ENCODE measurements around the gene PGC. TPM values are rescaled to one million over a fixed set of nuclear protein-coding genes. Genes with fewer than 3 reads are reported as not detected.
A peak's percentile ranks its signal among the peaks of the same experiment; 100 is the strongest.

The PGC gene
- total RNA-seq, 4 donors from 2014 or later: 1.5 TPM; not detected in 3

DNA sequence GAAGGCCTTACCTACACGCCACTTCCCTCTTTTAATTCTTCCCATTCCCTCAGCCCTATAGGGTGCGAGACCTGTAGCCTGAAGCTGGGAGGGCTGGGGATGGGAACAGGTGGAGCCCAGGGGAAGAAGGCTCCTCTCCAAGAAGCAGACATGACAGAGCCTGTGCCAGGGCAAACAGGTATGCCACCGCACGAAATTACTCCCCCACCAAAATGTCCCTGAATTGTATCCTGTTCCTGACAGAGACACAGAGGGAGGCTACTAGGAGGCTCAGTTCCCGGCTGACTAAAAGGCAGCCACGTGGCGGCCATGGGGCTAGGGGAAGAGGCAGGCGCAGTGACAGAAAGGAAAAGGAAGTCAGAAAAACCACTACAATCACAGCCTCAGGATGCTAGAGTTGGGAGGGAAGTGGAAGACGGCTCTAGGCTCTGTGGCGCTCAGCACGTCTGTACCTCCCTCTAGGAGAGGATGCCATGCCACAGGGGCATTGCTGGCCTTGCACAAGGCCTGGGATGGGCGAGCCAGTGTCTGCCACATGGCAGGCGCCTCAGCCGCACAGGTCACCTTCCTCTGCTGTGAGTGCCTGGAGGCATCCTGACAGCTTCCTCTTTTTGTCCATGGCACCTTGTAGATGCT is 39.5 kb downstream of the PGC start:
- no peak for DNase-seq
- Histone ChIP-seq H3K27ac (peak overlapping the region; percentile 66 to 87 (median 78)), H3K36me3 (no peaks in the 10 kb centered on the region), H3K4me1 (peaks cover 27 to 55% (median 37%) of the 10 kb centered on the region in 4 donors), H3K4me3 (no peak overlapping the region), H3K9me3 (no peaks in the 10 kb centered on the region), H3K27me3 (no peaks in the 10 kb centered on the region)
- 56 to 70% methylated on average over 10 to 14 of the region's 14 CpGs for WGBS, 2 donors (ENCODE audit: low coverage in 1 of 2)
- in situ Hi-C loops (cut with MboI; ENCODE audit: low pct_ligation_motif_present in 1 of 4, low pct_unique_long_range_greater_than_20kb in 1 of 4, low sequenced_read_pairs in 3 of 4): no loop called here
- intact Hi-C loops (cut with DNase I; ENCODE audit: low total_unique reads): no loop called here
- TF ChIP-seq POLR2AphosphoS5 (IDR thresholded peaks at IDR 0.05): no peak
- TF ChIP-seq, protein P1, sequence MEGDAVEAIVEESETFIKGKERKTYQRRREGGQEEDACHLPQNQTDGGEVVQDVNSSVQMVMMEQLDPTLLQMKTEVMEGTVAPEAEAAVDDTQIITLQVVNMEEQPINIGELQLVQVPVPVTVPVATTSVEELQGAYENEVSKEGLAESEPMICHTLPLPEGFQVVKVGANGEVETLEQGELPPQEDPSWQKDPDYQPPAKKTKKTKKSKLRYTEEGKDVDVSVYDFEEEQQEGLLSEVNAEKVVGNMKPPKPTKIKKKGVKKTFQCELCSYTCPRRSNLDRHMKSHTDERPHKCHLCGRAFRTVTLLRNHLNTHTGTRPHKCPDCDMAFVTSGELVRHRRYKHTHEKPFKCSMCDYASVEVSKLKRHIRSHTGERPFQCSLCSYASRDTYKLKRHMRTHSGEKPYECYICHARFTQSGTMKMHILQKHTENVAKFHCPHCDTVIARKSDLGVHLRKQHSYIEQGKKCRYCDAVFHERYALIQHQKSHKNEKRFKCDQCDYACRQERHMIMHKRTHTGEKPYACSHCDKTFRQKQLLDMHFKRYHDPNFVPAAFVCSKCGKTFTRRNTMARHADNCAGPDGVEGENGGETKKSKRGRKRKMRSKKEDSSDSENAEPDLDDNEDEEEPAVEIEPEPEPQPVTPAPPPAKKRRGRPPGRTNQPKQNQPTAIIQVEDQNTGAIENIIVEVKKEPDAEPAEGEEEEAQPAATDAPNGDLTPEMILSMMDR (IDR thresholded peaks at IDR 0.05): no peak
- no peak for TF ChIP-seq EP300 (IDR thresholded peaks at IDR 0.05; ENCODE audit: low read depth)
- no peak for TF ChIP-seq POLR2A (IDR thresholded peaks at IDR 0.05)

DNA sequence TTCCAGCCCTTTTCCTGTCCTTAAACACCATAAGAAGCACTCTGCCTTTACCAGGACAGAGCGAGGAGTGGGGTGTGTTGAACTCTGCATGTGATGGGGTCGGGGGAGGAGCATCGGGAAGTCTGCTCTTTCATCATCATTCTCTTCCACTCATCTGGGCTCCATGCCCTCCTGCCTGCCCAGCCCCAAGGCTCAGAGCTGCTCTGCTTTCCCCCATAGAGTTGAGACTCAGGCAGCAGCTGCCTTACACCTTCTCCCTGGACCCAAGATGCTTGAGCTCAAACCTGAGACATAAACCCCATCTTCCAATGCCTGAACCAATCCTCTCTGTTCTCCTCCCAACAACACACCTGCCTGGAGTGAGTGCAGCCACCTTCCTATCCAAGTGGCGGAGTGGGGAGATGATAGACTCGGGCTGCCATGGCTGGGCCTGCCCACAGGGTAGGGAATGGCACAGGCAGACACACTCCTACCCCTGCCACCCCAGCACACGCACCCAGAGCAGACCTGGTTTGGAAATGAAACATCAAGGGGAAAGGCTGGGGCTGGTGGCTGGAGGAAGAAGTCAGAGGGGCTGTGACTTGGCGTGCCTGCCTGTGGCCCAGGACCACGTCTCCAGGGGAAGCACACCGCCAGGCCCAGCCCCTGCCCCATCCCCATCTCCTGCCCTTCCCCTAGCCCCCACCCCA is 40.2 kb downstream of the PGC start:
- intact Hi-C loops (cut with DNase I; ENCODE audit: low total_unique reads) (loop anchor here (1.0 kb wide), 1 partner anchor 28 kb away; the partner anchor contains the start of gene TFEB), in situ Hi-C loops (cut with MboI; ENCODE audit: low pct_ligation_motif_present in 1 of 4, low pct_unique_long_range_greater_than_20kb in 1 of 4, low sequenced_read_pairs in 3 of 4) (no loop called here)
- no peaks in the 10 kb centered on the region for H3K27me3 ChIP-seq
- 68% methylated on average over 9 of the region's 9 CpGs; no CpG with 5 or more reads in 1 of the 2 donors for WGBS, 2 donors (ENCODE audit: low coverage in 1 of 2)
- no peak for TF ChIP-seq POLR2A (IDR thresholded peaks at IDR 0.05)
- TF ChIP-seq POLR2AphosphoS5 (IDR thresholded peaks at IDR 0.05): no peak
- no peak for TF ChIP-seq EP300 (IDR thresholded peaks at IDR 0.05; ENCODE audit: low read depth)
- TF ChIP-seq, protein P1 (IDR thresholded peaks at IDR 0.05): no peak
- H3K36me3 ChIP-seq: no peaks in the 10 kb centered on the region
- no peak for DNase-seq
- peak overlapping the region; percentile 66 to 87 (median 78) for H3K27ac ChIP-seq
- peaks cover 27 to 48% (median 32%) of the 10 kb centered on the region in 4 donors for H3K4me1 ChIP-seq
- no peaks in the 10 kb centered on the region for H3K9me3 ChIP-seq
- no peak overlapping the region for H3K4me3 ChIP-seq

DNA sequence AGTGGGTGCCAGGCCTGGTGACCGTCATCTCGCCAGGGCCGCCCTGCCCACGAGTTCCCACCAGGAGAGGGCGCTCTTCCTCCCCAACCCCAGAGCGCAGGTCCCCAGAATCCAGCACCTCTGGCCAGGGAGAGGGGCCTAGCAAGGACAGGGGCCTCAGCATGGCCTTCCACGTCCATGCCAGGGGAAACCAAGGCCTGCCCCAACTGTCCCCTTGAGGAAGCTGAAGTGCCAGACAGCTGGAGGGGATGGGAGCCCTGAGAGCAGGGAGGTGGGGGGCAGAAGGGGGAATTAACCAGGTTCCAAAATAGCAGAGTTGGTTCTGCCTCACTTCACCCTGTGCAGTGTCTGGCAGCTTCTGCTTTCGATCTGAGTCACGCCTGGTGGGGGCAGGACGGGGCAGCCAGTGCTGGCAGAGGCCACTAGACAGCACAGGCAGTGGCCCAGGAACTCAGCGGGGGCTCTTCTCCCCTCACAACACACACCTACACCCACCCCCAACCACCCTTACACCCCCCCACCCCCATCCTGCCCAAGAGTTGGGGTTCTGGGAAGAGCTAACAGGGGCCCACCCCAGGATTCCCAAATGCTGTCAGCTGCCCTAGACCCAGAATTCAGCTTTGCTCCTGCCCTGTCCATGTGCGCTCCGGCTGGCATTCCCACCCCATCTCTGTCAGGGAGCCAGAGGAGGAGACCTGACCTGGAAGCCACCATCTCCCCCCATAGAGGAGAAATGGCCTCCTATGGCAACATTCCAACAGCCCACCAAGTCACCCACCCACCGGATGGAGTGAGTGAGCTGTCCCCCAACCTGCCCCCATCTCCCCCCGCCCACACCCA is 41.0 kb downstream of the PGC start:
- Histone ChIP-seq H3K4me3 (no peak overlapping the region), H3K27ac (peak overlapping the region; percentile 66 to 87 (median 78)), H3K27me3 (no peaks in the 10 kb centered on the region), H3K9me3 (no peaks in the 10 kb centered on the region), H3K36me3 (no peaks in the 10 kb centered on the region), H3K4me1 (peaks cover 27 to 46% (median 32%) of the 10 kb centered on the region in 4 donors)
- intact Hi-C loops (cut with DNase I; ENCODE audit: low total_unique reads) (loop anchor here (1.0 kb wide), 1 partner anchor 29 kb away; the partner anchor contains the start of gene TFEB), in situ Hi-C loops (cut with MboI; ENCODE audit: low pct_ligation_motif_present in 1 of 4, low pct_unique_long_range_greater_than_20kb in 1 of 4, low sequenced_read_pairs in 3 of 4) (no loop called here)
- 0 to 44% methylated on average over 1 to 12 of the region's 15 CpGs for WGBS, 2 donors (ENCODE audit: low coverage in 1 of 2)
- peak; percentile 84 for DNase-seq
- TF ChIP-seq, protein P1 (IDR thresholded peaks at IDR 0.05): peak; percentile 79 to 92 (median 84)
- TF ChIP-seq EP300 (IDR thresholded peaks at IDR 0.05; ENCODE audit: low read depth) (no peak), POLR2A (IDR thresholded peaks at IDR 0.05) (no peak), POLR2AphosphoS5 (IDR thresholded peaks at IDR 0.05) (peak in 2 of 3 donors; percentile 41 to 43)
